ENCODE data around the gene PARP16. TPM values are rescaled to one million over a fixed set of nuclear protein-coding genes. Genes with fewer than 3 reads are reported as not detected.
A peak's percentile ranks its signal among the peaks of the same experiment; 100 is the strongest.

PARP16 gene
- total RNA-seq, 2 experiments from 2014 or later, result 17.0 to 19.3 TPM

GRCh38 chr15:65223996-65224395 is 62.7 kb downstream of the PARP16 start:
- Mint-ChIP-seq H3K9me3 (ENCODE audit: insufficient read depth) (no peaks in the 10 kb centered on the region), H3K27me3 (ENCODE audit: low read depth) (peaks cover 2% of the 10 kb centered on the region), H3K4me1 (ENCODE audit: low read depth) (no peaks in the 10 kb centered on the region), H3K4me3 (no peak overlapping the region), H3K36me3 (ENCODE audit: low read depth) (no peaks in the 10 kb centered on the region), H3K27ac (no peak overlapping the region)
- ATAC-seq, result no peak
- DNase-seq, result no peak
- ChIA-PET POLR2A (no interaction called here), CTCF (no interaction called here)

GRCh38 chr15:65222891-65223290 is 63.8 kb downstream of the PARP16 start:
- no peaks in the 10 kb centered on the region for H3K9me3 Mint-ChIP-seq (ENCODE audit: insufficient read depth)
- no peaks in the 10 kb centered on the region for H3K4me1 Mint-ChIP-seq (ENCODE audit: low read depth)
- POLR2A ChIA-PET, result interaction anchor here (0.7 kb wide), 1 partner anchor 14 kb away, joined by 3 read pairs; no protein-coding TSS in a partner anchor
- no peak overlapping the region for H3K27ac Mint-ChIP-seq
- DNase-seq, result no peak
- H3K4me3 Mint-ChIP-seq, result no peak overlapping the region
- ATAC-seq, result no peak
- H3K36me3 Mint-ChIP-seq (ENCODE audit: low read depth), result no peaks in the 10 kb centered on the region
- peaks cover 2% of the 10 kb centered on the region for H3K27me3 Mint-ChIP-seq (ENCODE audit: low read depth)
- CTCF ChIA-PET, result interaction anchor here (1.4 kb wide), 1 partner anchor 96 kb away, joined by 3 read pairs; no protein-coding TSS in a partner anchor

GRCh38 chr15:65221697-65222096 is 65.0 kb downstream of the PARP16 start:
- peaks cover 2% of the 10 kb centered on the region for H3K27me3 Mint-ChIP-seq (ENCODE audit: low read depth)
- DNase-seq, result no peak
- H3K36me3 Mint-ChIP-seq (ENCODE audit: low read depth), result no peaks in the 10 kb centered on the region
- H3K4me1 Mint-ChIP-seq (ENCODE audit: low read depth), result peaks cover 1% of the 10 kb centered on the region
- ChIA-PET CTCF (interaction anchor here (0.7 to 1.4 kb wide), 2 partner anchors 97 to 755 kb away, joined by 3 read pairs; no protein-coding TSS in a partner anchor), POLR2A (interaction anchor here (0.5 kb wide), 1 partner anchor 1548 kb away, joined by 3 read pairs; no protein-coding TSS in a partner anchor)
- no peak for ATAC-seq
- H3K4me3 Mint-ChIP-seq, result no peak overlapping the region
- H3K9me3 Mint-ChIP-seq (ENCODE audit: insufficient read depth), result no peaks in the 10 kb centered on the region
- H3K27ac Mint-ChIP-seq, result no peak overlapping the region

GRCh38 chr15:65219137-65219536 is 67.5 kb downstream of the PARP16 start:
- CTCF ChIA-PET, result no interaction called here
- DNase-seq, result no peak

GRCh38 chr15:65217526-65218482 is 68.9 kb downstream of the PARP16 start:
- Mint-ChIP-seq H3K4me3 (no peak overlapping the region), H3K9me3 (ENCODE audit: insufficient read depth) (no peaks in the 10 kb centered on the region), H3K4me1 (ENCODE audit: low read depth) (peaks cover 1% of the 10 kb centered on the region), H3K27me3 (ENCODE audit: low read depth) (peaks cover 2% of the 10 kb centered on the region), H3K27ac (no peak overlapping the region), H3K36me3 (ENCODE audit: low read depth) (no peaks in the 10 kb centered on the region)
- ATAC-seq (peak; percentile 59), DNase-seq (no peak)
- CTCF ChIA-PET, result no interaction called here
- POLR2A ChIA-PET, result no interaction called here

More at GRCh38 chr15:65219137-65219536, 67.5 kb downstream of the PARP16 start:
- H3K9me3 Mint-ChIP-seq (ENCODE audit: insufficient read depth), result no peaks in the 10 kb centered on the region
- peaks cover 2% of the 10 kb centered on the region for H3K27me3 Mint-ChIP-seq (ENCODE audit: low read depth)
- no peak overlapping the region for H3K4me3 Mint-ChIP-seq
- no peaks in the 10 kb centered on the region for H3K36me3 Mint-ChIP-seq (ENCODE audit: low read depth)
- peaks cover 1% of the 10 kb centered on the region for H3K4me1 Mint-ChIP-seq (ENCODE audit: low read depth)
- H3K27ac Mint-ChIP-seq, result no peak overlapping the region
- POLR2A ChIA-PET, result no interaction called here
- no peak for ATAC-seq

- ATAC-seq, result no peak
- CTCF ChIA-PET, result interaction anchor here (0.9 to 1.4 kb wide), 2 partner anchors 25 to 70 kb away, joined by 3 read pairs; no protein-coding TSS in a partner anchor
- H3K27me3 Mint-ChIP-seq (ENCODE audit: low read depth), result no peaks in the 10 kb centered on the region
- H3K4me3 Mint-ChIP-seq, result no peak overlapping the region
- H3K36me3 Mint-ChIP-seq (ENCODE audit: low read depth), result no peaks in the 10 kb centered on the region
- POLR2A ChIA-PET, result no interaction called here
- no peak for DNase-seq
- H3K9me3 Mint-ChIP-seq (ENCODE audit: insufficient read depth), result no peaks in the 10 kb centered on the region
- peaks cover 1% of the 10 kb centered on the region for H3K4me1 Mint-ChIP-seq (ENCODE audit: low read depth)
- H3K27ac Mint-ChIP-seq, result peak overlapping the region; percentile 12
These were observed 71.2 kb downstream of the PARP16 start for GRCh38 chr15:65215496-65215895.

GRCh38 chr15:65214010-65214409 is 72.7 kb downstream of the PARP16 start:
- peaks cover 1% of the 10 kb centered on the region for H3K4me1 Mint-ChIP-seq (ENCODE audit: low read depth)
- H3K27me3 Mint-ChIP-seq (ENCODE audit: low read depth), result no peaks in the 10 kb centered on the region
- POLR2A ChIA-PET, result no interaction called here
- H3K4me3 Mint-ChIP-seq, result no peak overlapping the region
- no peaks in the 10 kb centered on the region for H3K36me3 Mint-ChIP-seq (ENCODE audit: low read depth)
- CTCF ChIA-PET, result no interaction called here
- ATAC-seq (no peak), DNase-seq (no peak)
- H3K27ac Mint-ChIP-seq, result no peak overlapping the region
- no peaks in the 10 kb centered on the region for H3K9me3 Mint-ChIP-seq (ENCODE audit: insufficient read depth)

- ATAC-seq (no peak), DNase-seq (no peak)
- Mint-ChIP-seq H3K27ac (no peak overlapping the region), H3K27me3 (ENCODE audit: low read depth) (no peaks in the 10 kb centered on the region), H3K4me1 (ENCODE audit: low read depth) (peaks cover 1% of the 10 kb centered on the region), H3K4me3 (no peak overlapping the region), H3K36me3 (ENCODE audit: low read depth) (no peaks in the 10 kb centered on the region), H3K9me3 (ENCODE audit: insufficient read depth) (no peaks in the 10 kb centered on the region)
- ChIA-PET CTCF (no interaction called here), POLR2A (no interaction called here)
These were observed 73.4 kb downstream of the PARP16 start for GRCh38 chr15:65213241-65213640.

GRCh38 chr15:65212097-65212496 is 74.6 kb downstream of the PARP16 start:
- CTCF ChIA-PET, result interaction anchor here (0.6 to 1.6 kb wide), 11 partner anchors 10 to 92 kb away, joined by 3 to 8 read pairs (median 3); no protein-coding TSS in a partner anchor
- no peaks in the 10 kb centered on the region for H3K4me1 Mint-ChIP-seq (ENCODE audit: low read depth)
- H3K27ac Mint-ChIP-seq, result no peak overlapping the region
- DNase-seq (peak; percentile 49), ATAC-seq (peak; percentile 68)
- no peaks in the 10 kb centered on the region for H3K36me3 Mint-ChIP-seq (ENCODE audit: low read depth)
- no peaks in the 10 kb centered on the region for H3K27me3 Mint-ChIP-seq (ENCODE audit: low read depth)
- POLR2A ChIA-PET, result no interaction called here
- no peaks in the 10 kb centered on the region for H3K9me3 Mint-ChIP-seq (ENCODE audit: insufficient read depth)
- H3K4me3 Mint-ChIP-seq, result no peak overlapping the region

GRCh38 chr15:65211482-65211982 is 75.2 kb downstream of the PARP16 start:
- DNase-seq, result no peak
- CTCF ChIA-PET, result interaction anchor here (0.6 to 1.6 kb wide), 10 partner anchors 9 to 92 kb away, joined by 3 to 8 read pairs (median 3); no protein-coding TSS in a partner anchor
- H3K4me1 Mint-ChIP-seq (ENCODE audit: low read depth), result no peaks in the 10 kb centered on the region
- H3K27me3 Mint-ChIP-seq (ENCODE audit: low read depth), result no peaks in the 10 kb centered on the region
- ATAC-seq, result no peak
- no peaks in the 10 kb centered on the region for H3K36me3 Mint-ChIP-seq (ENCODE audit: low read depth)
- H3K9me3 Mint-ChIP-seq (ENCODE audit: insufficient read depth), result no peaks in the 10 kb centered on the region
- POLR2A ChIA-PET, result no interaction called here
- H3K4me3 Mint-ChIP-seq, result no peak overlapping the region
- no peak overlapping the region for H3K27ac Mint-ChIP-seq

GRCh38 chr15:65210770-65211481 is 75.8 kb downstream of the PARP16 start, which contains the start of gene CILP:
Gene CILP (minus strand): TSS chr15:65211473. CDS start chr15:65209755, 1,718 bp downstream.
- H3K9me3 Mint-ChIP-seq (ENCODE audit: insufficient read depth), result no peaks in the 10 kb centered on the region
- H3K27ac Mint-ChIP-seq, result no peak within 1 kb of the TSS
- no peaks in the 10 kb centered on the region for H3K36me3 Mint-ChIP-seq (ENCODE audit: low read depth)
- no peak within 1 kb of the TSS for H3K4me3 Mint-ChIP-seq
- DNase-seq, result no peak
- H3K27me3 Mint-ChIP-seq (ENCODE audit: low read depth), result no peaks in the 10 kb centered on the region
- H3K4me1 Mint-ChIP-seq (ENCODE audit: low read depth), result no peaks in the 10 kb centered on the region
- POLR2A ChIA-PET, result no interaction called here
- ATAC-seq, result no peak
- CTCF ChIA-PET, result interaction anchor here (0.7 to 1.6 kb wide), 5 partner anchors 9 to 67 kb away, joined by 3 to 8 read pairs (median 3); no protein-coding TSS in a partner anchor

Data from activated CD8-positive, alpha-beta T cell treated with anti-CD3 and anti-CD28 coated beads, Interleukin-2, amount 10 ng/mL, durations not matched to agents 7 days and 5 days (primary cell).